ENCODE results near the gene BEAN1.
"Not testable (repeated sequence)": the region's sequence is repeated elsewhere in the genome, so short reads cannot be mapped to it uniquely, and the experiment has no call there.

The BEAN1 gene

DNA sequence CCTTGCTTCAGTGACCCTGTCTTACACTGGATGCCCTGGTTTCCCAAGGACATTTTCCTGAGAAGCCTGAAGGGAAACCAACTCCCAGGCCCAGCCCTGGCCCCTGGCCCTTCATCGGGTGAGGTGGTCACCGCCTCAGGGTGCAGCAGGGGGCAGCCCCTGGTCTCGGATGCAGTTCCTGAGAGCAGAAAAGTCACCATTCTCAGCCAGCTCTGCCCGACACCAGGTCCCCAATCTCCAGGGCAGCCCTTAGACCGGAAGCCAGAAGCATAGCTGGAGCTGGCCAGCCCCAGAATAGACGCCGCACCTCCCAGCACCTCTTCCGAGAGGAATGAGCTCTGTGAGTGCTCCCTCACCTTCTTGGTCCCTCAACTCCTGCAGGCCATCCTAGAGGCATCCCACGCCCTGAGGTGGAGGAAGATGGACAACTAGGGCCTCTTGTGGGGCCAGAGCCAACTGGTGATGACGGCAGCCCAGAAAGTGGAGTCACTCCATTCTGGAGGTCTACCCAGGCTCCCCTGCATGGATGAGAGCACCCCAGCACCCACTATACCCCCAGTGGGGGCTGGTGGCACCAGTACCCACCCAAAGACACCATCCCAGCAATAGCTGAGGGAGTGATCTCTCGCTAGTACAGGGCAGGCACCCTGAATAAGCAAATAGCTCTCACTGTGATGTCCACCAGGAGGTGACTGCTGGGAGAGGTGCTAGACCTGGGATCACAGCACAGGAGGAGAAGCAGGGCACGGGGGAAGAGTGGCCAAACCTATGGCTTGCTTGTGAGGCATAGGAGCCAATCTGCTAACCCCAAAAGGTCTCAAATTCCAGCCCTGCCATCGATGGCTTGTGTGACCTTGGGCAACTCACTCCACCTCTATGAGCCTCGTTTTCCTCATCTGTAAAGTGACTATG, 66.7 kb downstream of the BEAN1 start:
- TF ChIP-seq POU2F2 (IDR thresholded peaks at IDR 0.05; ENCODE audit: low read depth, low read length): no peak
- TF ChIP-seq POLR2A (IDR thresholded peaks at IDR 0.05; ENCODE audit: low read depth, low read length): no peak
- TF ChIP-seq PAX5 (IDR thresholded peaks at IDR 0.05; ENCODE audit: insufficient read depth, low read length, severe bottlenecking): no peak
- no peak for TF ChIP-seq TAF1 (IDR thresholded peaks at IDR 0.05; ENCODE audit: low read depth, low read length)
- no peak for TF ChIP-seq POLR2AphosphoS5 (IDR thresholded peaks at IDR 0.05; ENCODE audit: low read depth, low read length)
- TF ChIP-seq SPI1 (IDR thresholded peaks at IDR 0.05; ENCODE audit: low read depth, low read length): no peak
- DNase-seq (ENCODE audit: insufficient read length, low spot score): no peak
- FAIRE-seq: no peak

DNA sequence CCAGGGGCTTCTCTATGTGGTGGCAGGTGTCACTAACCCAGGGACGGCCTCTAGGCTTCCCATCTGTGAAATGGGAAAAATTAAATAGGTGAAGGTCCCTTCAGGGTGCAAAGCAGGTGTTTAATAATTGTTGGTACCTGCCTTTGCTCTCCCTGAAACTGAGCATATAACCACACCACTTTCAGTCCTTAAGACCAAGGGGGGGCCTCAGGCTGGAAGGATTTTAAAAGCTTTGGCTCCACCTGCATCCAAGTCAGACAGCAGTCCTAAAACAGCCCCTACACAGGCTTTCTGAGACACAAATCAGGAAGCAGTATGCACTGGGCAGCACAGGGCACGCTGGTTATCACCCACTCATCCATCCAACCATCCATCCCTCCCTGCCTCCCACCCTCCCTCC, 67.8 kb downstream of the BEAN1 start:
- TF ChIP-seq PAX5 (IDR thresholded peaks at IDR 0.05; ENCODE audit: insufficient read depth, low read length, severe bottlenecking) (no peak), TAF1 (IDR thresholded peaks at IDR 0.05; ENCODE audit: low read depth, low read length) (no peak), POU2F2 (IDR thresholded peaks at IDR 0.05; ENCODE audit: low read depth, low read length) (no peak)
- DNase-seq (ENCODE audit: insufficient read length, low spot score) (no peak), FAIRE-seq (no peak)

- no peak for TF ChIP-seq POLR2AphosphoS5 (IDR thresholded peaks at IDR 0.05; ENCODE audit: low read depth, low read length)
- no peak for TF ChIP-seq POU2F2 (IDR thresholded peaks at IDR 0.05; ENCODE audit: low read depth, low read length)
- TF ChIP-seq PAX5 (IDR thresholded peaks at IDR 0.05; ENCODE audit: insufficient read depth, low read length, severe bottlenecking): no peak
- TF ChIP-seq SPI1 (IDR thresholded peaks at IDR 0.05; ENCODE audit: low read depth, low read length): no peak
- TF ChIP-seq TAF1 (IDR thresholded peaks at IDR 0.05; ENCODE audit: low read depth, low read length): no peak
- TF ChIP-seq POLR2A (IDR thresholded peaks at IDR 0.05; ENCODE audit: low read depth, low read length): no peak
- no peak for DNase-seq (ENCODE audit: insufficient read length, low spot score)
- FAIRE-seq: no peak
These were observed 68.3 kb downstream of the BEAN1 start for GRCh38 chr16:66495440-66495839.

- FAIRE-seq; DNase-seq (ENCODE audit: insufficient read length, low spot score): not testable (repeated sequence)
These were observed 69.1 kb downstream of the BEAN1 start for GRCh38 chr16:66496226-66496625.

DNA sequence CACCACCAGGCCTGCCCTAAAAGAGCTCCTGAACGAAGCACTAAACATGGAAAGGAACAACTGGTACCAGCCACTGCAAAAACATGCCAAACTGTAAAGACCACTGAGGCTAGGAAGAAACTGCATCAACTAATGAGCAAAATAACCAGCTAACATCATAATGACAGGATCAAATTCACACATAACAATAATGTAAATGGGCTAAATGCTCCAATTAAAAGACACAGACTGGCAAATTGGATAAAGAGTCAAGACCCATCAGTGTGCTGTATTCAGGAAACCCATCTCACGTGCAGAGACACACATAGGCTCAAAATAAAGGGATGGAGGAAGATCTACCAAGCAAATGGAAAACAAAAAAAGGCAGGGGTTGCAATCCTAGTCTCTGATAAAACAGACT, 70.8 kb downstream of the BEAN1 start:
- FAIRE-seq; DNase-seq (ENCODE audit: insufficient read length, low spot score): not testable (repeated sequence)

DNA sequence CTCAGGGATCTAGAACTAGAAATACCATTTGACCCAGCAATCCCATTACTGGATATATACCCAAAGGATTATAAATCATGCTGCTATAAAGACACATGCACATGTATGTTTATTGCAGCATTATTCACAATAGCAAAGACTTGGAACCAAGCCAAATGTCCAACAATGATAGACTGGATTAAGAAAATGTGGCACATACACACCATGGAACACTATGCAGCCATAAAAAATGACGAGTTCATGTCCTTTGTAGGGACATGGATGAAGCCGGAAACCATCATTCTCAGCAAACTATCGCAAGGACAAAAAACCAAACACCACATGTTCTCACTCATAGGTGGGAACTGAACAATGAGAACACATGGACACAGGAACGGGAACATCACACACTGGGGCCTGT, 74.5 kb downstream of the BEAN1 start:
- FAIRE-seq; DNase-seq (ENCODE audit: insufficient read length, low spot score): not testable (repeated sequence)

DNA sequence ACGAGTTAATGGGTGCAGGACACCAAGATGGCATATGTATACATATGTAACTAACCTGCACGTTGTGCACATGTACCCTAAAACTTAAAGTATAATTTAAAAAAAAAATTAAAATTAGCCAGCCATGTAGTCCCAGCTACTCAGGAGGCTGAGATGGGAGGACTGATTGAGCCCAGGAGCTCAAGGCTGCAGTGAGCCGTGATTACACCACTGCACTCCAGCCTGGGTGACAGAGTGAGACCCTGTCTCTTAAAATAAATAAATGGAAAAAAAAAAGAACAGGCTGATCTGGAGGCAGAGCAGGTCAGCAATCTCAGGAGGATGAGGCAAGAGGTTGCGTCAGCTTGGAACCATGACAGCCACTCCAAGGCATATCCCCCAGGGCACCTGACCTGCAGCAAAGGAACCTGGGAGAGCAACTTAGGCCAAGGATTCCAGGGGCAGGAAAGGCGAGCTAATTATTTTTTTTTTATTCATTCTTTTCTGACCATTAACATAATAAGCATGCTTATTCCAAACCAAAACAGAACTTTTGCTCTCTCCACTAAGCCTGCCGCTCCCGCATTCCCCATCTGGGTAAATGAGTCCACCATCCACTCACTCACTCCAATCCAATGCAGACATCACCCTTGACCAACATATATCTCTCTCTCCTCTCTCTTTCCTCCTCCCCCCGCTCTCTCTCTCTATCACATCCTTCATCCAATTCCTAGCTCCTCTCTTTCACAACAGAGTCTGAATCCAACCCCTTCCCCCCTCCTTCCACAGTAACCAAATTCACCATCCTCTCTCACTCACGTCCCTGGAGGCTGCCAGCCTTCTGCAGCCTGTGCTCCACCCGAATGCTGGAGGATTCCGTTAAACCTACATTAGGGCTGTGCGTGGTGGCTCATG, 75.2 kb downstream of the BEAN1 start:
- no peak for DNase-seq (ENCODE audit: insufficient read length, low spot score)
- no peak for TF ChIP-seq SPI1 (IDR thresholded peaks at IDR 0.05; ENCODE audit: low read depth, low read length)
- no peak for TF ChIP-seq POLR2AphosphoS5 (IDR thresholded peaks at IDR 0.05; ENCODE audit: low read depth, low read length)
- no peak for TF ChIP-seq PAX5 (IDR thresholded peaks at IDR 0.05; ENCODE audit: insufficient read depth, low read length, severe bottlenecking)
- no peak for TF ChIP-seq POLR2A (IDR thresholded peaks at IDR 0.05; ENCODE audit: low read depth, low read length)
- TF ChIP-seq TAF1 (IDR thresholded peaks at IDR 0.05; ENCODE audit: low read depth, low read length): no peak
- no peak for TF ChIP-seq POU2F2 (IDR thresholded peaks at IDR 0.05; ENCODE audit: low read depth, low read length)
- no peak for FAIRE-seq

- FAIRE-seq: no peak
These were observed 75.9 kb downstream of the BEAN1 start for GRCh38 chr16:66503030-66503429.

DNA sequence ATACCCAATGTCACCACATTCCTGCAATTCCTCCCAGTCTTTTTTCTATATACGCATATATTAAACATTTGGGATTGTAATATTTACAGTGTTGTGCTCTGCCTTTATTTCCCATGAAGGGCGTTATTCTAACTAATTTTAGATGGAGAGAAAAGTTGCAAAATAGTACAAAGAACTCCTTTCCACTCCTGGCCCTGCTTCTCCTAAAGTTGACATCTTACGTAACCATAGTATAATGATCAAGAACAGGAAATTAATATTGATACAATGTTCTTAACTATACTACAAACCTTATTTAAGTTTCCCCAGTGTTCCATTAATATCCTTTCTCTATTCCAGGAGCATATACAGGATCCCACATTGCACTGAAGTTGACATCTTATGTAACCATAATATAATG, 76.5 kb downstream of the BEAN1 start:
- FAIRE-seq (no peak), DNase-seq (ENCODE audit: insufficient read length, low spot score) (no peak)
- no peak for TF ChIP-seq SPI1 (IDR thresholded peaks at IDR 0.05; ENCODE audit: low read depth, low read length)
- no peak for TF ChIP-seq PAX5 (IDR thresholded peaks at IDR 0.05; ENCODE audit: insufficient read depth, low read length, severe bottlenecking)
- TF ChIP-seq TAF1 (IDR thresholded peaks at IDR 0.05; ENCODE audit: low read depth, low read length): no peak
- TF ChIP-seq POU2F2 (IDR thresholded peaks at IDR 0.05; ENCODE audit: low read depth, low read length): no peak
- no peak for TF ChIP-seq POLR2AphosphoS5 (IDR thresholded peaks at IDR 0.05; ENCODE audit: low read depth, low read length)
- TF ChIP-seq POLR2A (IDR thresholded peaks at IDR 0.05; ENCODE audit: low read depth, low read length): no peak

More at GRCh38 chr16:66503030-66503429, 75.9 kb downstream of the BEAN1 start:
- no peak for TF ChIP-seq POLR2A (IDR thresholded peaks at IDR 0.05; ENCODE audit: low read depth, low read length)
- TF ChIP-seq PAX5 (IDR thresholded peaks at IDR 0.05; ENCODE audit: insufficient read depth, low read length, severe bottlenecking): no peak
- no peak for DNase-seq (ENCODE audit: insufficient read length, low spot score)

DNA sequence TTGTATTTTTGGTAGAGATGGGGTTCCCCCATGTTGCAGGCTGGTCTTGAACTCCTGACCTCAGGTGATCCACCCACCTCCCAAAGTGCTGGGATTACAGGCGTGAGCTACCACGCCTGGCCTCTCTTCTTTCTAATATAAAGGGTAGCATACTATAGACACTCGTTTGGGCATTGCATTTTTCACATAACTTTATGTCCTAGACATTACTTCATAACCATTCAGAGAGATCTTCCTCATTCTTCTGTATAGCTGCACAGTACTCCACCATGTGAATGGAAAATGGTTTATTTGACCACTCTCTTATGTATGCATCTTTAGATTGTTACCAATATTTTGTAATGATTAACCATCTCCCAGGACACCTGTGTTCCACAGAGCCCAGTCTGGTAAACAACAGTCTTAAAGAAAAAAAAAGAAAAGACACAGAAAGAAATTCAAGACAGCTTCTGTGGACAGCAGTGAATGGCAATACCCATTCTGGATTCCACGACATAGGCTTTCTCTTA, 80.7 kb downstream of the BEAN1 start:
- no peak for FAIRE-seq

More for the DNA sequence above, 80.7 kb downstream of the BEAN1 start:
- DNase-seq (ENCODE audit: insufficient read length, low spot score): no peak
- TF ChIP-seq POLR2A (IDR thresholded peaks at IDR 0.05; ENCODE audit: low read depth, low read length) (no peak), SPI1 (IDR thresholded peaks at IDR 0.05; ENCODE audit: low read depth, low read length) (no peak), POU2F2 (IDR thresholded peaks at IDR 0.05; ENCODE audit: low read depth, low read length) (no peak), PAX5 (IDR thresholded peaks at IDR 0.05; ENCODE audit: insufficient read depth, low read length, severe bottlenecking) (no peak), POLR2AphosphoS5 (IDR thresholded peaks at IDR 0.05; ENCODE audit: low read depth, low read length) (no peak), TAF1 (IDR thresholded peaks at IDR 0.05; ENCODE audit: low read depth, low read length) (no peak)

Data from GM12891 (cell line).